ENCODE measurements around the gene ZNF891. TPM values are rescaled to one million over a fixed set of nuclear protein-coding genes. Genes with fewer than 3 reads are reported as not detected.

ZNF891 gene
- 1 to 10 TPM; 1.9 to 3.1 (median 2.3) TPM for total RNA-seq
- total RNA-seq (2013), result 4.3 TPM

GRCh38 chr12:133130038-133130807 lies at the start of gene ZNF891, which contains the start of gene ZNF10:
TSS of gene ZNF891 (minus strand) at chr12:133130274. CDS start at chr12:133121918, 8,356 bp downstream.
TSS of gene ZNF10 (plus strand) at chr12:133130627. CDS start at chr12:133144493, 13,866 bp downstream.
- ATAC-seq (peak; percentile 87 to 96 (median 87)), DNase-seq (peak; percentile 98)
- Mint-ChIP-seq H3K36me3 (peaks cover 45% of the 10 kb centered on the region), H3K4me1 (peaks cover 20 to 24% of the 10 kb centered on the region in 2 donors), H3K4me3 (peak within 1 kb of the TSS; percentile 95), H3K9me3 (peaks cover 7 to 20% of the 10 kb centered on the region in 2 donors), H3K27me3 (ENCODE audit: low read depth in 2 of 2) (no peaks in the 10 kb centered on the region), H3K27ac (peak within 1 kb of the TSS; percentile 99 to 100)
- intact Hi-C loops (cut with micrococcal nuclease), result loop anchor here (1.0 kb wide), 4 partner anchors 50 to 144 kb away; partner anchors contain the start of genes ZNF140, ZNF26, ZNF268 and ZNF84
- peaks cover 54% of the 10 kb centered on the region for H3K9me3 ChIP-seq (ENCODE audit: control insufficient read depth, insufficient read depth, low read length)
- no peaks in the 10 kb centered on the region for H3K27me3 ChIP-seq (ENCODE audit: control insufficient read depth, insufficient read depth, low read length)
- peak within 1 kb of the TSS; percentile 80 for H3K4me3 ChIP-seq (ENCODE audit: low read length)
- WGBS (ENCODE audit: insufficient coverage), result under 1% methylated on average over 87 of the region's 87 CpGs
- H3K4me1 ChIP-seq (ENCODE audit: control insufficient read depth, insufficient read depth, low read length), result peaks cover 9% of the 10 kb centered on the region
- TF ChIP-seq CTCF (IDR thresholded peaks at IDR 0.05), result no peak
- H3K36me3 ChIP-seq (ENCODE audit: control insufficient read depth, insufficient read depth, low read length), result peaks cover 3% of the 10 kb centered on the region
- H3K27ac ChIP-seq (ENCODE audit: low read length), result peak within 1 kb of the TSS; percentile 99

GRCh38 chr12:133174901-133175300 lies 44.8 kb upstream of the ZNF891 start:
- ATAC-seq (no peak), DNase-seq (no peak)
- Histone ChIP-seq H3K27me3 (ENCODE audit: control insufficient read depth, insufficient read depth, low read length) (no peaks in the 10 kb centered on the region), H3K27ac (ENCODE audit: low read length) (no peak overlapping the region), H3K4me3 (ENCODE audit: low read length) (no peak overlapping the region), H3K9me3 (ENCODE audit: control insufficient read depth, insufficient read depth, low read length) (peaks cover 28% of the 10 kb centered on the region), H3K4me1 (ENCODE audit: control insufficient read depth, insufficient read depth, low read length) (no peaks in the 10 kb centered on the region), H3K36me3 (ENCODE audit: control insufficient read depth, insufficient read depth, low read length) (no peaks in the 10 kb centered on the region)
- no peaks in the 10 kb centered on the region for H3K4me1 Mint-ChIP-seq
- no peak for TF ChIP-seq CTCF (IDR thresholded peaks at IDR 0.05)
- peaks cover 19% of the 10 kb centered on the region for H3K36me3 Mint-ChIP-seq
- WGBS (ENCODE audit: insufficient coverage), result 100% methylated on average over 1 of the region's 1 CpG
- peaks cover 9% of the 10 kb centered on the region in 2 donors for H3K27me3 Mint-ChIP-seq (ENCODE audit: low read depth in 2 of 2)
- intact Hi-C loops (cut with micrococcal nuclease), result no loop called here
- peaks cover 14 to 21% of the 10 kb centered on the region in 2 donors for H3K9me3 Mint-ChIP-seq
- no peak overlapping the region for H3K27ac Mint-ChIP-seq
- H3K4me3 Mint-ChIP-seq, result no peak overlapping the region

GRCh38 chr12:133172491-133172890 lies 42.4 kb upstream of the ZNF891 start:
- Histone ChIP-seq H3K27me3 (ENCODE audit: control insufficient read depth, insufficient read depth, low read length) (no peaks in the 10 kb centered on the region), H3K27ac (ENCODE audit: low read length) (no peak overlapping the region), H3K4me1 (ENCODE audit: control insufficient read depth, insufficient read depth, low read length) (no peaks in the 10 kb centered on the region), H3K4me3 (ENCODE audit: low read length) (no peak overlapping the region), H3K9me3 (ENCODE audit: control insufficient read depth, insufficient read depth, low read length) (peaks cover 21% of the 10 kb centered on the region), H3K36me3 (ENCODE audit: control insufficient read depth, insufficient read depth, low read length) (no peaks in the 10 kb centered on the region)
- DNase-seq (no peak), ATAC-seq (no peak)
- intact Hi-C loops (cut with micrococcal nuclease), result no loop called here
- peaks cover 10% of the 10 kb centered on the region for H3K36me3 Mint-ChIP-seq
- TF ChIP-seq CTCF (IDR thresholded peaks at IDR 0.05), result no peak
- H3K27me3 Mint-ChIP-seq (ENCODE audit: low read depth in 2 of 2), result peaks cover 9% of the 10 kb centered on the region in 2 donors
- H3K4me3 Mint-ChIP-seq, result no peak overlapping the region
- H3K4me1 Mint-ChIP-seq, result no peaks in the 10 kb centered on the region
- peaks cover 15 to 21% of the 10 kb centered on the region in 2 donors for H3K9me3 Mint-ChIP-seq
- WGBS (ENCODE audit: insufficient coverage), result 95% methylated on average over 1 of the region's 1 CpG
- H3K27ac Mint-ChIP-seq, result no peak overlapping the region
